ENCODE data around the gene SLC1A5. TPM values are rescaled to one million over a fixed set of nuclear protein-coding genes. Genes with fewer than 3 reads are reported as not detected.

Gene SLC1A5
- total and polyA plus RNA-seq, 12 donors: 3.2 to 30.5 (median 6.2) TPM

- Histone ChIP-seq H3K4me3 (no peak overlapping the region), H3K9me3 (no peaks in the 10 kb centered on the region), H3K4me1 (peaks cover 9 to 51% (median 22%) of the 10 kb centered on the region in 9 donors), H3K27me3 (no peaks in the 10 kb centered on the region), H3K36me3 (peaks cover 3 to 100% (median 91%) of the 10 kb centered on the region in 9 donors), H3K27ac (no peak overlapping the region)
- intact Hi-C loops (cut with DNase I): no loop called here
- no peak for TF ChIP-seq CTCF (IDR thresholded peaks at IDR 0.05)
- DNase-seq (no peak), ATAC-seq (no peak)
- 89 to 92% methylated on average over 26 of the region's 26 CpGs for WGBS, 2 donors
Observed at GRCh38 chr19:46725036-46725820, 63.2 kb downstream of the SLC1A5 start.

Other genes with a start within 250 kb of the SLC1A5 start
- gene CALM3, start 187.3 kb downstream of the SLC1A5 start, total RNA-seq: 100 to 1,000 TPM; 214 to 488 (median 287) TPM
- 100 to 1,000 TPM; 304 to 370 TPM for gene CALM3, start 187.3 kb downstream of the SLC1A5 start, polyA plus RNA-seq
- gene PTGIR, start 163.5 kb downstream of the SLC1A5 start, total RNA-seq: 10 to 100 TPM in 1 of 10 donors, 1 to 10 TPM in 9; 1.4 to 13.7 (median 2.6) TPM
- 1 to 10 TPM; 5.5 to 8.5 TPM for gene PTGIR, start 163.5 kb downstream of the SLC1A5 start, polyA plus RNA-seq
- 1 to 10 TPM in 2 of 10 donors, not detected in 8; 1.9 to 5.9 TPM for gene GNG8, start 152.4 kb downstream of the SLC1A5 start, total RNA-seq
- not detected for gene GNG8, start 152.4 kb downstream of the SLC1A5 start, polyA plus RNA-seq
- 10 to 100 TPM in 7 of 10 donors, 1 to 10 TPM in 3; 6.9 to 29.3 (median 14.9) TPM for gene DACT3, start 127.4 kb downstream of the SLC1A5 start, total RNA-seq
- gene DACT3, start 127.4 kb downstream of the SLC1A5 start, polyA plus RNA-seq: 1 to 10 TPM; 3.9 to 5.0 TPM
- gene PRKD2, start 71.5 kb downstream of the SLC1A5 start, total RNA-seq: 10 to 100 TPM; 11.7 to 22.7 (median 12.4) TPM
- 10 to 100 TPM; 15.9 to 19.5 TPM for gene PRKD2, start 71.5 kb downstream of the SLC1A5 start, polyA plus RNA-seq
- 10 to 100 TPM; 14.6 to 22.8 (median 19.7) TPM for gene FKRP, start 42.5 kb downstream of the SLC1A5 start, total RNA-seq
- 10 to 100 TPM; 13.0 to 20.3 TPM for gene FKRP, start 42.5 kb downstream of the SLC1A5 start, polyA plus RNA-seq
- 10 to 100 TPM; 43.3 to 56.1 (median 50.0) TPM for gene STRN4, start 42.1 kb downstream of the SLC1A5 start, total RNA-seq
- gene STRN4, start 42.1 kb downstream of the SLC1A5 start, polyA plus RNA-seq: 10 to 100 TPM; 50.4 to 63.3 TPM
- gene AP2S1, start 62.3 kb upstream of the SLC1A5 start, total RNA-seq: 100 to 1,000 TPM in 2 of 10 donors, 10 to 100 TPM in 8; 68.7 to 123 (median 79.0) TPM
- gene AP2S1, start 62.3 kb upstream of the SLC1A5 start, polyA plus RNA-seq: 100 to 1,000 TPM in 1 of 2 donors, 10 to 100 TPM in 1; 96.9 to 192 TPM
- 10 to 100 TPM; 69.1 to 96.5 (median 74.0) TPM for gene ARHGAP35, start 72.4 kb upstream of the SLC1A5 start, total RNA-seq
- 10 to 100 TPM; 20.8 to 23.3 TPM for gene ARHGAP35, start 72.4 kb upstream of the SLC1A5 start, polyA plus RNA-seq
- 1 to 10 TPM in 1 of 10 donors, under 1 TPM in 7, not detected in 2; 0.17 to 1.3 (median 0.37) TPM for gene NPAS1, start 231.2 kb upstream of the SLC1A5 start, total RNA-seq
- 1 to 10 TPM in 1 of 2 donors, under 1 TPM in 1; 0.64 to 1.1 TPM for gene NPAS1, start 231.2 kb upstream of the SLC1A5 start, polyA plus RNA-seq

All from heart right ventricle (tissue), 16 donors.